Endometrium (tissue), 2 donors: ENCODE measurements around the gene ATP6V1E1.

Source experiments
- FAIRE-seq: peaks from 2 replicates; lab custom pipeline; 2012; peaks lifted over from hg19 to GRCh38; lab: Jason Lieb, UNC
- donor health status: control.
- donor health status: control.

The ATP6V1E1 gene

GRCh38 chr22:17633998-17634323 is 5.4 kb upstream of the ATP6V1E1 start:
- no peak for FAIRE-seq

GRCh38 chr22:17633217-17633997 is 4.9 kb upstream of the ATP6V1E1 start:
- FAIRE-seq: no peak

GRCh38 chr22:17631076-17631565 is 2.6 kb upstream of the ATP6V1E1 start:
- FAIRE-seq: no peak

GRCh38 chr22:17629641-17630040 is 1.1 kb upstream of the ATP6V1E1 start:
- no peak for FAIRE-seq

- FAIRE-seq: no peak
Observed at GRCh38 chr22:17629173-17629489, 582 bp upstream of the ATP6V1E1 start.

GRCh38 chr22:17627961-17628405 is 566 bp downstream of the ATP6V1E1 start:
- no peak for FAIRE-seq

- no peak for FAIRE-seq
Observed at GRCh38 chr22:17613280-17613679, 15.3 kb downstream of the ATP6V1E1 start.

GRCh38 chr22:17612057-17612456 is 16.5 kb downstream of the ATP6V1E1 start:
- no peak for FAIRE-seq

GRCh38 chr22:17607891-17608521 is 20.5 kb downstream of the ATP6V1E1 start:
- no peak for FAIRE-seq

- no peak for FAIRE-seq
Observed at GRCh38 chr22:17606496-17606895, 22.1 kb downstream of the ATP6V1E1 start.

- FAIRE-seq: no peak
Observed at GRCh38 chr22:17603668-17604067, 24.9 kb downstream of the ATP6V1E1 start.

GRCh38 chr22:17601031-17601430 is 27.5 kb downstream of the ATP6V1E1 start:
- no peak for FAIRE-seq

- FAIRE-seq: no peak
Observed at GRCh38 chr22:17598318-17598717, 30.2 kb downstream of the ATP6V1E1 start.

GRCh38 chr22:17597217-17597616 is 31.3 kb downstream of the ATP6V1E1 start:
- no peak for FAIRE-seq

GRCh38 chr22:17596226-17596625 is 32.3 kb downstream of the ATP6V1E1 start:
- no peak for FAIRE-seq

- FAIRE-seq: no peak
Observed at GRCh38 chr22:17592201-17592600, 36.3 kb downstream of the ATP6V1E1 start.

- no peak for FAIRE-seq
Observed at GRCh38 chr22:17590586-17590985, 38.0 kb downstream of the ATP6V1E1 start.

GRCh38 chr22:17589810-17590375 is 38.7 kb downstream of the ATP6V1E1 start:
- no peak for FAIRE-seq

GRCh38 chr22:17588606-17589005 is 39.9 kb downstream of the ATP6V1E1 start:
- no peak for FAIRE-seq

- no peak for FAIRE-seq
Observed at GRCh38 chr22:17587629-17588028, 40.9 kb downstream of the ATP6V1E1 start.

GRCh38 chr22:17586831-17587440 is 41.6 kb downstream of the ATP6V1E1 start:
- no peak for FAIRE-seq

- no peak for FAIRE-seq
Observed at GRCh38 chr22:17583151-17583550, 45.4 kb downstream of the ATP6V1E1 start.

- no peak for FAIRE-seq
Observed at GRCh38 chr22:17581631-17582030, 46.9 kb downstream of the ATP6V1E1 start.
